Uterus (tissue), 2 donors: ENCODE results near the gene SLC25A48.
"Not testable (repeated sequence)": the region's sequence is repeated elsewhere in the genome, so short reads cannot be mapped to it uniquely, and the experiment has no call there.

Experiments used
- CTCF ChIP-seq, 4 experiments: fragments of 200-600 bp in 2 of 4; fragments of 450-650 bp in 2 of 4; sonication (generic) in 2 of 4; IDR thresholded peaks; one replicate each; pipeline ENCODE4 v1.5.1; 2016 to 2019; ENCODE audit warnings: antibody characterized with exemption in 4 of 4, mild to moderate bottlenecking in 2 of 4, moderate library complexity in 1 of 4
- POLR2A ChIP-seq, 2 donors: fragments of 450-650 bp; IDR thresholded peaks; one replicate each; pipeline ENCODE4 v1.6.1; 2016; ENCODE audit warnings: antibody characterized with exemption in 2 of 2, mild to moderate bottlenecking in 1 of 2, moderate library complexity in 1 of 2

DNA sequence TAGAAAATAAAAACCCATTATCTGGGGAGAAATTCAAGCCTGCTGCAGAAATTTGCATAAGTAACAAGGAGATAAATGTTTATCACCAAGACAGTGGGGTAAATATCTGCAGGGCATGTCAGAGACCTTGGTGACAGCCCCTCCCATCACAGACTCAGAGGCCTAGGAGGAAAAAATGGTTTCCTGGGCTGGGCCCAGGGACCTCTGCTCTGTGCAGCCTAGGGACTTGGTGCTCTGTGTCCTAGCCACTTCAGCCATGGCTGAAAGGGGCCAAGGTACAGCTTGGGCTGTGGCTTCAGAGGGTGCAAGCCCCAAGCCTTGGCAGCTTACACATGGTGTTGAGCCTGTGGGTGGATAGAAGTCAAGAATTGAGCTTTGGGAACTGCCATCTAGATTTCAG lies 3.9 kb downstream of the SLC25A48 start:
- not testable (repeated sequence) for TF ChIP-seq CTCF, POLR2A (IDR thresholded peaks at IDR 0.05)
